Osteoblast (primary cell): ENCODE results near the gene MYCBPAP. TPM values are rescaled to one million over a fixed set of nuclear protein-coding genes. Genes with fewer than 3 reads are reported as not detected.
"Not testable (repeated sequence)": the region's sequence is repeated elsewhere in the genome, so short reads cannot be mapped to it uniquely, and the experiment has no call there.

Experiments
- DNase-seq: peaks from one replicate; pipeline ENCODE4 v3.0.0; 2011; ENCODE audit warnings: low spot score, mixed read lengths; ENCODE audit not compliant: insufficient read length; ENCODE audit errors: missing footprints
- H2AFZ ChIP-seq: 2 replicates; pipeline ENCODE4 v1.6.0; 2011; ENCODE audit warnings: mild to moderate bottlenecking, low read length
- H3K27ac ChIP-seq: 2 replicates; pipeline ENCODE4 v1.5.1; 2011; ENCODE audit warnings: mild to moderate bottlenecking, low read depth, low read length, moderate library complexity
- H3K27me3 ChIP-seq: 2 replicates; pipeline ENCODE4 v1.6.0; 2012; ENCODE audit warnings: mild to moderate bottlenecking, control low read depth, inconsistent platforms, low read length, moderate library complexity; ENCODE audit not compliant: insufficient read depth
- H3K36me3 ChIP-seq: 2 replicates; pipeline ENCODE4 v1.5.1; 2011; ENCODE audit warnings: mild to moderate bottlenecking, low read length, control low read depth, moderate library complexity; ENCODE audit not compliant: insufficient read depth
- H3K4me1 ChIP-seq: 2 replicates; pipeline ENCODE4 v1.5.1; 2011; ENCODE audit warnings: mild to moderate bottlenecking, low read length, control low read depth, moderate library complexity; ENCODE audit not compliant: insufficient read depth
- H3K4me2 ChIP-seq: 2 replicates; pipeline ENCODE4 v1.6.0; 2011; ENCODE audit warnings: mild to moderate bottlenecking, low read length; ENCODE audit not compliant: insufficient read depth
- H3K4me3 ChIP-seq: fragments of 200-600 bp; sonication (generic); 3 replicates; pipeline ENCODE4 v1.5.1; 2012; ENCODE audit warnings: mild to moderate bottlenecking, low read length, inconsistent platforms; ENCODE audit not compliant: insufficient read depth
- H3K79me2 ChIP-seq: 2 replicates; pipeline ENCODE4 v1.6.0; 2012; ENCODE audit warnings: mild to moderate bottlenecking, low read length, control low read depth, inconsistent platforms; ENCODE audit not compliant: insufficient read depth
- H3K9me3 ChIP-seq: 2 replicates; pipeline ENCODE4 v1.5.1; 2011; ENCODE audit warnings: low read depth, low read length, control low read depth
- H4K20me1 ChIP-seq: 2 replicates; pipeline ENCODE4 v1.6.0; 2012; ENCODE audit warnings: mild to moderate bottlenecking, low read length, control low read depth; ENCODE audit not compliant: insufficient read depth
- total RNA-seq: library from RNA; depleted of rRNA; stranded (reverse); fragments of >200 nt; gene quantifications from 2 replicates; pipeline ENCODE4 v1.2.3, GENCODE V29; 2012
- TF ChIP-seq, protein P1 (sequence below): IDR thresholded peaks from 2 replicates; pipeline ENCODE4 v1.5.1; 2011; ENCODE audit warnings: mild to moderate bottlenecking, low read depth, low read length, moderate library complexity; ENCODE audit errors: extremely low read depth

The MYCBPAP gene
- total RNA-seq, 1 donor = 0.36 TPM

DNA sequence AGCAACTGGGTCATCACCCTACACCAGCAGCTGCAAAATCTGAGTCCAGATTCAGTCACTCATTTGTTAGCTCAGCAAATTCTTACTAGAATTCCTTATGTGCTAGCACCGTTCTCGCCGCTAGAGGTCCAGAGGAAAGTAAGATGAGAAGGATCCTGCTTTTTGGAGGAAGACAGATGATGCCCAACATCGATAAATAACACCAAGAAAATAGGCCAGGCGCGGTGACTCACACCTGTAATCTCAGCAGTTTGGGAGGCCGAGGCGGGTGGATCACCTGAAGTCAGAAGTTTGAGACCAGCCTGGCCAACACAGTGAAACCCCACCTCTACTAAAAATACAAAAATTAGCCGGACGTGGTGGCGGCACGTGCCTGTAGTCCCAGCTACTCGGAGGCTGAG, 35.5 kb upstream of the MYCBPAP start:
- H3K9me3 ChIP-seq, H3K4me1 ChIP-seq, H3K4me2 ChIP-seq, H3K79me2 ChIP-seq, H3K27ac ChIP-seq, H3K36me3 ChIP-seq, H3K4me3 ChIP-seq, H2AFZ ChIP-seq: not testable (repeated sequence)
- peak; percentile 66 for DNase-seq
- Histone ChIP-seq H3K27me3 (peaks cover 19% of the 10 kb centered on the region), H4K20me1 (peaks cover 12% of the 10 kb centered on the region)
- TF ChIP-seq, protein P1, sequence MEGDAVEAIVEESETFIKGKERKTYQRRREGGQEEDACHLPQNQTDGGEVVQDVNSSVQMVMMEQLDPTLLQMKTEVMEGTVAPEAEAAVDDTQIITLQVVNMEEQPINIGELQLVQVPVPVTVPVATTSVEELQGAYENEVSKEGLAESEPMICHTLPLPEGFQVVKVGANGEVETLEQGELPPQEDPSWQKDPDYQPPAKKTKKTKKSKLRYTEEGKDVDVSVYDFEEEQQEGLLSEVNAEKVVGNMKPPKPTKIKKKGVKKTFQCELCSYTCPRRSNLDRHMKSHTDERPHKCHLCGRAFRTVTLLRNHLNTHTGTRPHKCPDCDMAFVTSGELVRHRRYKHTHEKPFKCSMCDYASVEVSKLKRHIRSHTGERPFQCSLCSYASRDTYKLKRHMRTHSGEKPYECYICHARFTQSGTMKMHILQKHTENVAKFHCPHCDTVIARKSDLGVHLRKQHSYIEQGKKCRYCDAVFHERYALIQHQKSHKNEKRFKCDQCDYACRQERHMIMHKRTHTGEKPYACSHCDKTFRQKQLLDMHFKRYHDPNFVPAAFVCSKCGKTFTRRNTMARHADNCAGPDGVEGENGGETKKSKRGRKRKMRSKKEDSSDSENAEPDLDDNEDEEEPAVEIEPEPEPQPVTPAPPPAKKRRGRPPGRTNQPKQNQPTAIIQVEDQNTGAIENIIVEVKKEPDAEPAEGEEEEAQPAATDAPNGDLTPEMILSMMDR = peak; percentile 6

GRCh38 chr17:50473901-50474300, 34.3 kb upstream of the MYCBPAP start:
- H4K20me1 ChIP-seq = peaks cover 5% of the 10 kb centered on the region
- H3K4me1 ChIP-seq = peaks cover 6% of the 10 kb centered on the region
- H3K36me3 ChIP-seq = peaks cover 9% of the 10 kb centered on the region
- H3K9me3 ChIP-seq = no peaks in the 10 kb centered on the region
- H3K27ac ChIP-seq = no peak overlapping the region
- H3K4me2 ChIP-seq = no peak overlapping the region
- peaks cover 7% of the 10 kb centered on the region for H3K27me3 ChIP-seq
- TF ChIP-seq, protein P1 = no peak
- no peaks in the 10 kb centered on the region for H3K79me2 ChIP-seq
- no peak overlapping the region for H3K4me3 ChIP-seq
- DNase-seq = no peak
- H2AFZ ChIP-seq = no peak overlapping the region

- Histone ChIP-seq H3K4me1 (peaks cover 7% of the 10 kb centered on the region), H4K20me1 (peaks cover 5% of the 10 kb centered on the region), H3K4me3 (no peak overlapping the region), H3K27ac (no peak overlapping the region), H3K36me3 (peaks cover 9% of the 10 kb centered on the region), H3K4me2 (no peak overlapping the region), H3K79me2 (peaks cover 5% of the 10 kb centered on the region), H2AFZ (no peak overlapping the region), H3K9me3 (no peaks in the 10 kb centered on the region), H3K27me3 (peaks cover 1% of the 10 kb centered on the region)
- no peak for DNase-seq
- TF ChIP-seq, protein P1 = no peak
Measured at GRCh38 chr17:50474523-50474922, 33.7 kb upstream of the MYCBPAP start.

DNA sequence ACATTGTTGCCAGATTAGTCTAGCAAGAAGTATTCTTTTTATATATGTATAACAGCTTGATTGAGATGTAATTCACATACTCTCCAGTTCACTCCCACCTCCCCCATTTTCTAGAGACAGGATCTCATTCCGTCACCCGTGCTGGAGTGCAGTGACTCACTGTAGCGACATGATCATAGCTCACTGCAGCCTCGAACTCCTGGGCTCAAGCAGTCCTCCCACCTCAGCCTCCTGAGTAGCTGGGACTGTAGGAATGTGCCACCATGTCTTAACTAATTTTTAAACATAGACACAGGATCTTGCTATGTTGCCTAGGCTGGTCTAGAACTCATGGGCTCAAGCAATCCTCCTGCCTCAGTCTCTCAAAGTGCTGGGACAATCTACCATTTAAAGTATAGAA, 32.9 kb upstream of the MYCBPAP start:
- Histone ChIP-seq H3K9me3 (no peaks in the 10 kb centered on the region), H3K4me2 (no peak overlapping the region), H4K20me1 (peaks cover 9% of the 10 kb centered on the region), H2AFZ (no peak overlapping the region), H3K27ac (no peak overlapping the region), H3K4me1 (peaks cover 12% of the 10 kb centered on the region), H3K36me3 (peaks cover 9% of the 10 kb centered on the region), H3K27me3 (no peaks in the 10 kb centered on the region), H3K4me3 (no peak overlapping the region), H3K79me2 (peaks cover 13% of the 10 kb centered on the region)
- TF ChIP-seq, protein P1 = no peak
- no peak for DNase-seq

GRCh38 chr17:50475775-50476544, 32.3 kb upstream of the MYCBPAP start:
- not testable (repeated sequence) for H3K36me3 ChIP-seq, H3K27ac ChIP-seq, H3K9me3 ChIP-seq, H3K27me3 ChIP-seq, H2AFZ ChIP-seq, DNase-seq, H3K4me3 ChIP-seq, H3K4me2 ChIP-seq, H4K20me1 ChIP-seq
- Histone ChIP-seq H3K4me1 (peaks cover 12% of the 10 kb centered on the region), H3K79me2 (peaks cover 17% of the 10 kb centered on the region)
